ENCODE data around the gene SPATA46. TPM values are rescaled to one million over a fixed set of nuclear protein-coding genes. Genes with fewer than 3 reads are reported as not detected.

SPATA46 gene
- total and polyA plus RNA-seq, 9 of the 15 experiments (the other 6 are each of a cell fraction or from before 2014, with no cell fraction given) = 0.04 to 0.11 TPM; not detected in 7

GRCh38 chr1:162380061-162380846, 3.6 kb upstream of the SPATA46 start (continued):
- peak; percentile 22; the same call in 1 of the 2 replicates for TF ChIP-seq MGA (IDR thresholded peaks at IDR 0.05)
- peak; percentile 56; the same call in 1 of the 2 replicates for TF ChIP-seq L3MBTL2 (IDR thresholded peaks at IDR 0.05)
- peak; percentile 28; the same call in 1 of the 2 replicates for TF ChIP-seq ATF2 (CRISPR knock-in tag; IDR thresholded peaks at IDR 0.05)
- TF ChIP-seq NFIC (IDR thresholded peaks at IDR 0.05) = peak; percentile 39
- no peak for TF ChIP-seq ZBTB43 (CRISPR knock-in tag; IDR thresholded peaks at IDR 0.05)
- TF ChIP-seq HMBOX1 (IDR thresholded peaks at IDR 0.05) = peak; percentile 42; the same call in 1 of the 2 replicates
- TF ChIP-seq KDM1A (IDR thresholded peaks at IDR 0.05) = peak; percentile 27 to 48; a peak in 2 of 4 replicates
- TF ChIP-seq CBFA2T2 (conservative IDR thresholded peaks at IDR 0.05) = peak; percentile 30; the same call in 1 of the 2 replicates
